Mammary epithelial cell (primary cell): ENCODE measurements around the gene MYO5A.

ENCODE experiments used
- EZH2 ChIP-seq: IDR thresholded peaks from 2 replicates; pipeline ENCODE4 v1.6.1; 2012; ENCODE audit warnings: low read length, inconsistent platforms, borderline replicate concordance
- TF ChIP-seq, protein P1 (sequence below), 2 donors: IDR thresholded peaks in 1 of 2; conservative IDR thresholded peaks in 1 of 2; 2 replicates each; pipeline ENCODE4 v1.5.1; 2011 to 2012; ENCODE audit warnings: inconsistent platforms in 2 of 2, low read length in 2 of 2, mild to moderate bottlenecking in 2 of 2, control low read depth in 1 of 2, low read depth in 1 of 2; ENCODE audit not compliant: insufficient read depth in 1 of 2; ENCODE audit errors: extremely low read depth in 1 of 2

DNA sequence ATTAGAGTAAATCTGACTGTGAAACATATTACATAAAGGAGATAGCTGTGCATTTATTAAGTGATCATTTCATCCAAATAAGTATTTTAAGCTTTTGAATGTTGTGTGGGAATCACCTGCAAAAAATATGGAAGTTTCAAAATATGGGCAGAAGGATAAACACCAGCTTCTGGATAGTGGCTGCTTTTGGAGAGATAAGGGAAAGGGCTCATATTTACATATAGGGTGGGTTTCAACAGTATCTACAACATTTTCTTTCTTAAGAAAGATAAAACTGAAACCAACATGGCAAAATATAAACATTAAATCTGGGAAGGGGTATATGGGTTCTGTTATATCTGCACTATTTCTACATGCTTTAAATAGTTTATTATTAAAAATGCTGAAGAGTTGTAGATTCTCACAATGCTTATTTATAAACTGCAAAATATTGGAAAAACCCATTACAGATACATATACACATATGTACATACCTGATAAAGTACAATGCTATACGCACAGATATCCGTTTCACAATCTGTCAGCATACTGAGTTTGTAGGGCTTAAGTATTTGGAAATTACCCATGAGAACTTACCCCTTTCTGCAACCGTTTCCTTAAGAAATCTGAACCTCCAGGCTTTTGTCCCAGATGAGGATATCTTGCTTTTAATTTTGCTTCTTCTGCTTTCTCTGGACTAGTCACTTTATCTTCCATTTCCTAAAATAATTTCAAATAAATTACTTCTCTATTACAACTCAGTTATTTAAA, 28.0 kb upstream of the MYO5A start:
- TF ChIP-seq, protein P1, sequence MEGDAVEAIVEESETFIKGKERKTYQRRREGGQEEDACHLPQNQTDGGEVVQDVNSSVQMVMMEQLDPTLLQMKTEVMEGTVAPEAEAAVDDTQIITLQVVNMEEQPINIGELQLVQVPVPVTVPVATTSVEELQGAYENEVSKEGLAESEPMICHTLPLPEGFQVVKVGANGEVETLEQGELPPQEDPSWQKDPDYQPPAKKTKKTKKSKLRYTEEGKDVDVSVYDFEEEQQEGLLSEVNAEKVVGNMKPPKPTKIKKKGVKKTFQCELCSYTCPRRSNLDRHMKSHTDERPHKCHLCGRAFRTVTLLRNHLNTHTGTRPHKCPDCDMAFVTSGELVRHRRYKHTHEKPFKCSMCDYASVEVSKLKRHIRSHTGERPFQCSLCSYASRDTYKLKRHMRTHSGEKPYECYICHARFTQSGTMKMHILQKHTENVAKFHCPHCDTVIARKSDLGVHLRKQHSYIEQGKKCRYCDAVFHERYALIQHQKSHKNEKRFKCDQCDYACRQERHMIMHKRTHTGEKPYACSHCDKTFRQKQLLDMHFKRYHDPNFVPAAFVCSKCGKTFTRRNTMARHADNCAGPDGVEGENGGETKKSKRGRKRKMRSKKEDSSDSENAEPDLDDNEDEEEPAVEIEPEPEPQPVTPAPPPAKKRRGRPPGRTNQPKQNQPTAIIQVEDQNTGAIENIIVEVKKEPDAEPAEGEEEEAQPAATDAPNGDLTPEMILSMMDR (conservative IDR thresholded peaks at IDR 0.05 in 1 of 2, IDR thresholded peaks at IDR 0.05 in 1 of 2; ENCODE audit: extremely low read depth in 1 of 2, insufficient read depth in 1 of 2, low read depth in 1 of 2, low read length in 2 of 2), result no peak
- no peak for TF ChIP-seq EZH2
